GM20000 (cell line): ENCODE data around the gene EIF4G3.
"Not testable (repeated sequence)": the region's sequence is repeated elsewhere in the genome, so short reads cannot be mapped to it uniquely, and the experiment has no call there.

Experiments used
- DNase-seq: peaks from one replicate; pipeline ENCODE4 v3.0.0; 2012; ENCODE audit warnings: low spot score
- TF ChIP-seq, protein P1 (sequence below): IDR thresholded peaks from 2 replicates; pipeline ENCODE4 v1.5.1; 2012; ENCODE audit warnings: mild to moderate bottlenecking, control low read depth; ENCODE audit errors: extremely low read depth, missing control alignments

Gene EIF4G3

DNA sequence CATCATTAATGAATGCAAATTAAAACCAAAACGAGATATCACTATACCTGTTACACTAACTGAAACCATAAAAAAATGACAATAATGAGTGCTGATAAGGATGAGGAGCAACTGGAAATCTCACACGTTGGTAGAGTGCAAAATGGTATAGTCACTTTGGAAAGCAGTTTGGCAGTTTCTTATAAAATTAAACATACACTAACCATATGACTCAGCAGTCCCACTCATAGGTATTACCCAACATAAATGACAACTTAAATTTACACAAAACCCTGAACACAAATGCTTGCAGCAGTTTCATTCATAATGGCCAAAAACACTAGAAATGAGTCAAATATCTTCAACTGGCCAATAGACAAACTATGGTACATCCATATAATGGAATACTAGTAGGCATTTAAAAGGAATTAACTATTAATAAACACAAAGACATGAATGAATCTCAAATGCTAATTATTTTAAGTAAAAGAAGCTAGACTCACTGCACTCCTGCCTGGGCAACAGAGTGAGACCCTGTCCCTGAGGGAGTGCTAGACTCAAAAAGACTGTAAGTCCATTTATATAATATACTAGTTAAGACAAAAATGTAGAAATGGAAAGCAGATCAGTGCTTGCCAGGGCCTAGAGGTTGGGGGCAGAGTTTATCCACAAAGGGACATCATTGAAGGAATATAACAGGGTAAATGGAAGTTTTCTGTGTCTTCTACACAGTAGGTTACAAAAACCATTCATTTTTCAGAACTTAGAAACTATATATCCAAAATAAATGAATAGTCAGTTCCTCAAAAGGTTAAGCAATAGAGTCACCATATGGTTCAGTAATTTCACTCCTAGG, 77.4 kb downstream of the EIF4G3 start:
- TF ChIP-seq, protein P1, sequence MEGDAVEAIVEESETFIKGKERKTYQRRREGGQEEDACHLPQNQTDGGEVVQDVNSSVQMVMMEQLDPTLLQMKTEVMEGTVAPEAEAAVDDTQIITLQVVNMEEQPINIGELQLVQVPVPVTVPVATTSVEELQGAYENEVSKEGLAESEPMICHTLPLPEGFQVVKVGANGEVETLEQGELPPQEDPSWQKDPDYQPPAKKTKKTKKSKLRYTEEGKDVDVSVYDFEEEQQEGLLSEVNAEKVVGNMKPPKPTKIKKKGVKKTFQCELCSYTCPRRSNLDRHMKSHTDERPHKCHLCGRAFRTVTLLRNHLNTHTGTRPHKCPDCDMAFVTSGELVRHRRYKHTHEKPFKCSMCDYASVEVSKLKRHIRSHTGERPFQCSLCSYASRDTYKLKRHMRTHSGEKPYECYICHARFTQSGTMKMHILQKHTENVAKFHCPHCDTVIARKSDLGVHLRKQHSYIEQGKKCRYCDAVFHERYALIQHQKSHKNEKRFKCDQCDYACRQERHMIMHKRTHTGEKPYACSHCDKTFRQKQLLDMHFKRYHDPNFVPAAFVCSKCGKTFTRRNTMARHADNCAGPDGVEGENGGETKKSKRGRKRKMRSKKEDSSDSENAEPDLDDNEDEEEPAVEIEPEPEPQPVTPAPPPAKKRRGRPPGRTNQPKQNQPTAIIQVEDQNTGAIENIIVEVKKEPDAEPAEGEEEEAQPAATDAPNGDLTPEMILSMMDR: no peak
- no peak for DNase-seq

DNA sequence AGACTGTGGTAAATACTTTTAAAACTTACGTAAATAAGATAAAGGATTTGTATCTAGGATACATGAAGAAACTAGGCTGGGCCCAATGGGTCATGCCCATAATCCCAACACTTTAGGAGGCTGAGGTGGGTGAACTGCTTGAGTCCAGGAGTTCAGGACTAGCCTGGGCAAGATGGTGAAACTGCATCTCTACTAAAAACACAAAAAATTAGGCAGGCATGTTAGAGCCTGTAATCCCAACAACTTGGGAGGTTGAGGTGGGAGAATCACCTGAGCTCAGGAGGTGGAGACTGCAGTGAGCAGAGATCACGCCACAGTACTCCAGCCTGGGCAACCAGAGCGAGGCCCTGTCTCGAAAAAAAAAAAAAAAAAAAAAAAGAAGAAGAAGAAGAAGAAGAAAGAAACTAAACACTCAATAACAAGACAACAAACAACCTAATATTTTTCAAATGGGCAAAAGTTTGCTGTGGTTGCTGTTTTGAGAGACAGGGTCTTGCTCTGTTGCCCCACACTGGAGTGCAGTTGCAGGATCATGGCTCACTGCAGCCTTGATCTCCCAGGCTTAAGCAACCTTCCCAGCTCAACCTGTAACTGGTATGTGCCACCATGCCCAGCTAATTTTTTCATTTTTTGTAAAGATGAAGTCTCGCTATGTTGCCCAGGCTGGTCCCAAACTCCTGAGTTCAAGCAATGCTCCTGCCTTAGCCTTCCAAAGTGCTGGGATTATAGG, 78.3 kb downstream of the EIF4G3 start:
- no peak for DNase-seq
- TF ChIP-seq, protein P1: no peak

DNA sequence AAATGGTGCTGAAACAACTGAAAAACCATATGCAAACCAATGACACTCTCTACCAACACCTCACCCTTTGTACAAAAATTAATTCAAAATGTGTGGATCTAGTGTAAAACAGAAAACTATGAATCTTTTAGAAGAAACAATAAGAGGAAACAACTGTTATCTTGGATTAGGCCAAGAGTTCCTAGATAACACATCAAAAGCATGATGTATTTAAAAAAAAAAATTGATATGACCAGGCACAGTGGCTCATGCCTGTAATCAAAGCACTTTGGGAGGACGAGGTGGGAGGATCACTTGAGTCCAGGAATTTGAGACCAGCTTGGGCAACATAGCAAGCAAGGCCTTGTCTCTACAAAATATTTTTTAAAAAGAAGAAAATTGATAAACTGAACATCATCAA, 79.0 kb downstream of the EIF4G3 start:
- no peak for DNase-seq
- TF ChIP-seq, protein P1: no peak

DNA sequence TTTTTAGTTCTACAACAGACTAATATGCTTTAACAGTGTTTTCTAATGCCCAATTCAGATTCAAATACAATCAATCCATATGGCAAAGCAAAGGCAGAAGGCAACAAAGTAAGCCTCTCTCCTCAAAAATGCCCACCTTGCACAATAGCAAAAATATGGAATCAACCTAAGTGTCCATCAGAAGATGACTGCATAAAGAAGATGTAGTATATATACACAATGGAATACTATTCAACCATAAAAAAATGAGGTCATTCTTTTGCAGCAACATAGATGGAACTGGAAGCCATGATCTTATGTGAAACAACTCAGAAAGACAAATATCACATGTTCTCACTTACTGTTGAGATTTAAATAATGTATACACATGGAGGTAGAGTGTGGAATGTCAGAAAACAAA, 80.7 kb downstream of the EIF4G3 start:
- TF ChIP-seq, protein P1: no peak
- DNase-seq: no peak

DNA sequence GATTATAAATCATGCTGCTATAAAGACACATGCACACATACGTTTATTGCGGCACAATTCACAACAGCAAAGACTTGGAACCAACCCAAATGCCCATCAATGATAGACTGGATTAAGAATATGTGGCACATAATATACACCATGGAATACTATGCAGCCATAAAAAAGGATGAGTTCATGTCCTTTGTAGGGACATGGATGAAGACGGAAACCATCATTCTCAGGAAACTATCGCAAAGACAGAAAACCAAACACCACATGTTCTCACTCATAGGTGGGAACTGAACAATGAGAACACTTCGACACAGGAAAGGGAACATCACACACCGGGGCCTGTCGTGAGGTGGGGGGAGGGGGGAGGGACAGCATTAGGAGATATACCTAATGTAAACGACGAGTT, 82.4 kb downstream of the EIF4G3 start:
- DNase-seq: not testable (repeated sequence)

DNA sequence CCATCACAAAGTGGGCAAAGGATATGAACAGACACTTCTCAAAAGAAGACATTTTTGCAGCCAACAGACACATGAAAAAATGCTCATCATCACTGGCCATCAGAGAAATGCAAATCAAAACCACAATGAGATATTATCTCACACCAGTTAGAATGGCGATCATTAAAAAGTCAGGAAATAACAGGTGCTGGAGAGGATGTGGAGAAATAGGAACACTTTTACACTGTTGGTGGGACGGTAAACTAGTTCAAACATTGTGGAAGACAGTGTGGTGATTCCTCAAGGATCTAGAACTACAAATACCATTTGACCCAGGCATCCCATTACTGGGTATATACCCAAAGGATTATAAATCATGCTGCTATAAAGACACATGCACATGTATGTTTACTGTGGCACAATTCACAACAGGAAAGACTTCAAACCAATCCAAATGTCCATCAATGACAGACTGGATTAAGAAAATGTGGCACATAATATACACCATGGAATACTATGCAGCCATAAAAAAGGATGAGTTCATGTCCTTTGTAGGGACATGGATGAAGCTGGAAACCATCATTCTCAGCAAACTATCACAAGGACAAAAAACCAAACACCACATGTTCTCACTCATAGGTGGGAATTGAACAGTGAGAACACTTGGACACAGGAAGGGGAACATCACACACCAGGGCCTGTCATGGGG, 83.3 kb downstream of the EIF4G3 start:
- DNase-seq: not testable (repeated sequence)

DNA sequence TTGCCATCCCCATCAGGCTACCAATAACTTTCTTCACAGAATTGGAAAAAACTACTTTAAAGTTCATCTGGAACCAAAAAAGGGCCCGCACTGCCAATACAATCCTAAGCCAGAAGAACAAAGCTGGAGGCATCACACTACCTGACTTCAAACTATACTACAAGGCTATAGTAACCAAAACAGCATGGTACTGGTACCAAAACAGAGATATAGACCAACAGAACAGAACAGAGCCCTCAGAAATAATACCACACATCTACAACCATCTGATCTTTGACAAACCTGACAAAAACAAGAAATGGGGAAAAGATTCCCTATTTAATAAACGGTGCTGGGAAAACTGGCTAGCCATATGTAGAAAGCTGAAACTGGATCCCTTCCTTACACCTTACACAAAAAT, 84.2 kb downstream of the EIF4G3 start:
- DNase-seq: not testable (repeated sequence)

DNA sequence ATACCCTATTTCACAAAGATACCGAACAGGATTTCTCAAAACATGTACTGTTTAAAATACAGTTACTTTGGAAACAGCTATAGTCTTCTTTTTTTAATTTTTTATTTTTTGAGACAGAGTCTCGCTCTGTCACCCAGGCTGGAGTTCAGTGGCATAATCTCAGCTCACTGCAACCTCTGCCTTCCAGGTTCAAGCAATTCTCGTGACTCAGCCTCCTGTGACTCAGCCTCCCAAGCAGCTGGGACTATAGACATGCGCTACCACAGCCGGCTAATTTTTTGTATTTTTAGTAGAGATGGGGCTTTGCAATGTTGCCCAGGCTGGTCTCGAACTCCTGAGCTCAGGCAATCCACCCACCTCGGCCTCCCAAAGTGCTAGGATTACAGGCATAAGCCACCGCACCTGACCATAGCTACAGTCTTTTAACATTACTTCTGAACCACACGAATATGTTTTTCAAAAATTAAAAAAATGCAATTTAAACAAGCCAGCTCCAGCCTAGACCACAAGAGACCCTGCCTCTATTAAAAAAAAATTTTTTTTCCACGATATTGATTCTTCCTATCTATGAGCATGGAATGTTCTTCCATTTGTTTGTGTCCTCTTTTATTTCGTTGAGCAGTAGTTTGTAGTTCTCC, 85.5 kb downstream of the EIF4G3 start:
- DNase-seq: not testable (repeated sequence)

DNA sequence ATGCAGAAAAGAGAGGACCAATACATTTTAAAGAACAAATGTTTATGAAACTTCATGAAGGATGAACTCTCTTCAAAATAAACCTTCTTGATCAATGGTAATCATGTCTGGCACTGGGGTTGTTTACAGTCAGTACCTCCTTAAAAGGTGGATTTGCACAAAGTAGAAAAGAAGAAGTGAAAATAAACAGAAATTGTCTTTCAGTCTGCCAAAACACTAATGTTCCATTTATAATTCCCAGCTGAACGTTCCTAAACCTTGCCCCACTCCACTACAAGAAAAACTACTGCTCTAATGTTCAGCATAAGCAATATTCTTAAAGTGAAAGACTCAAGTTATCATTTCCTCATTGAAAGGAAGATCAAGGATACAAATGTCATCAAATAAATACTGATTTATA, 86.2 kb downstream of the EIF4G3 start:
- DNase-seq: no peak
- TF ChIP-seq, protein P1: no peak
